Mesenteric fat pad (tissue), 1 donor: ENCODE measurements around the gene MAD2L1. TPM values are rescaled to one million over a fixed set of nuclear protein-coding genes. Genes with fewer than 3 reads are reported as not detected.
"Not testable (repeated sequence)": the region's sequence is repeated elsewhere in the genome, so short reads cannot be mapped to it uniquely, and the experiment has no call there.

Experiments used
- DNase-seq: peaks from one replicate; pipeline ENCODE4 v3.0.0-alpha.2; 2020; ENCODE audit warnings: low spot score
- long read RNA-seq: library from polyadenylated mRNA; unstranded; transcript quantifications from one replicate; pipeline ENCODE4 v2.0.0, GENCODE V29; 2020
- total RNA-seq: library from RNA; stranded (reverse); fragmentation: NEBNext Ultra II Directional; extraction: Animal tissue kit (Norgen Biotek cat#: 25700); gene quantifications from one replicate; pipeline ENCODE4 v1.2.1, GENCODE V29; 2021
- donor health status: DM: yes; HTN: yes; CAD: no.

MAD2L1 gene
- 1.5 TPM for total RNA-seq
- long read RNA-seq, full-length matches to known transcripts: 5 of 5 reads
- long read RNA-seq, partial matches to known transcripts: 0 of 5 reads
- long read RNA-seq, other reads (novel, unspliced or antisense): 0 of 5 reads

GRCh38 chr4:120066517-120067340, at the start of gene MAD2L1:
MAD2L1 (minus strand) TSS chr4:120066848; CDS start chr4:120066734, 114 bp downstream.
- peak; percentile 99 for DNase-seq

DNA sequence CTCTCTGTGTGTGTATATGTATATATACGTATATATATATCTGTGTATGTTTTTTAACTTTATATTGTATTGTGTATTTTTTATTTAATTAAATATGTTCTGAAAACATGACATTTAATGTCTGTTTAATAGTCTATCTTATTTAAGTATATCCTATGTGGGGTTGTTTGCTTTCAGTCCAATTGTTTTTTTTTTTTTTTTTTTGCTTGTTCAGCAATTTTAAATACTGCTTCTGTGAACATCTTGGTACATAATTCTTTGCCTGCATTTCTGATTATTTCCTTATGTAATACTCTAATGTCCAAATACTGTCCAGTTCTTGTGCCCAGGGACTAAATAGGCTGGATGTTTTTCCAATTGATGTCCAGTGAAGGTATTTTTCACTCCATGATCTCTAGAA, 45.1 kb upstream of the MAD2L1 start:
- no peak for DNase-seq

- no peak for DNase-seq
These were observed 42.8 kb upstream of the MAD2L1 start for GRCh38 chr4:120109406-120109805.

DNA sequence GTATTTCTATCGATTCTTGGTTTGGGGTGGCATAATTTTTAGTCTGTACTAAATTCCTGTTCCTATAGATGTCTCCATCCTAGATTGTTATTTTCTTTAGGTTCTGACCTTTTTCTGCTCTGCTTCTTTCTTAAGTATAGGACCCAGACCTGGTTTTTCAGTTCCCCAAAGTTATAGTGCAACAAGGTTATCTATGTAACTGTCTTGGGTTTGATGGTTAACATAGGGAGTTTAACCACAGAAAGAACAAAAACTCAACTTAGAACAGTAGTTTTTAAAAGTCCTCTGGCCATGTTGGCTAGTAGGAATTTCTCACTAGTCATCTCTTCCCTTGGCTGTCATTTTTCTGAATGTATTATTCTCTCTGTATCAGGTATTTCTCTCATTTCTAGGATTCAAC, 38.8 kb upstream of the MAD2L1 start:
- no peak for DNase-seq

DNA sequence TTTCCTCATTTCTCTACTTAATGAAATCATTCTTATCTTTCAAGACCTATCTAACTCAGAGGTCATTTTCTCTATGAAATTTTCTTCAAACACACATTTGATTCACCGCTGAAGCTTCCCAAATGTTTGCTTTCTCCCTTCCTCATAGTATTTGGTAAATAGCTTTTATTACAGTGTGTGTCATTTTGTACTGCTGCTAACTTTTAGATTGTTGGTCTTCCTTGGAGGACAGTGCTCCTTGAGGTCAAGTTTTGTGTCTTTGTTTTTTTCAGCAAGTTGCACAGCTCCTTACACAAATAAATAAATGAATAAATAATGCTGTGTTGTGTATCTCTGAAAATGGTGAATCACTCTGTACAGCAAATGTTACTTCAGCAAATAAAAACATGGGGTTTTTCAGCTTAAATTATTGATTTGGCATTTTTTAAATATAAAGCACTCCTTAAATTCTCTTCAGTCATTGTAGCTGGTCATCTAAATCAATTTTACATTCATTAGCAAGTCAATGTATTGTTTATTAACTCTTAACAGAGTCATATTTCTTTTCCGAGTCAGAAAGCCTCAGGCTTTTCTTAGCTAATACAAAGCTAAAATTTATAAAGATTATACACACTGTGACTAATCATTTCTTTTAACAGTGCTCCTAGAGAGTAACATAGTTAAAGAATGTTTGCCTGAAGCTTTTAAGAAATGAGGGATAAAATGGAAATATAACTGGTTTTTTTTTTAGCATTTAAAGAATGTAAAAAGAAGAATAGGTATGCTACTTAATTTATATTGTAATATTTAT, 30.1 kb upstream of the MAD2L1 start:
- DNase-seq: no peak

GRCh38 chr4:120088507-120088906, 21.9 kb upstream of the MAD2L1 start:
- no peak for DNase-seq

GRCh38 chr4:120088066-120088465, 21.4 kb upstream of the MAD2L1 start:
- DNase-seq: not testable (repeated sequence)

- no peak for DNase-seq
These were observed 19.1 kb upstream of the MAD2L1 start for GRCh38 chr4:120085705-120086104.

- no peak for DNase-seq
These were observed 17.7 kb upstream of the MAD2L1 start for GRCh38 chr4:120084327-120084726.

GRCh38 chr4:120083152-120083551, 16.5 kb upstream of the MAD2L1 start:
- DNase-seq: no peak

DNA sequence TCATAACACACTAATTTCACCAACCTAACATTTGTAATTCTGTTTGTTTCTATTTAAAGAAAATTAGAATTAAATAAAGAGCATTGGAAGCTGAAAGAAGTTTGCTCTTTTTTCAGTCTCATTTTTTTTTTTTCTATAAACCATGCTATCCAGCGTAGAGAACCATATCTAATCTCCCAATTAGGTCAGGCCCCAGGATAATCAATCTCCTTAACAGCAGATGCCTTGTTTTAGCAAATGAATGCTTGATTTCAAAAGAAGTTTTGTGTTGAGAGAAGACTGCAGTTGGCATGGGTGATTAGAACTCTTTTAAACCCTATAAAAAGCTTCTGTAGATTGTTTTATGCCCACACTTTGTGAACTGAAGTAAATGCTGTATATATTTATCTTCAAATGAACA, 15.6 kb upstream of the MAD2L1 start:
- DNase-seq: no peak

DNA sequence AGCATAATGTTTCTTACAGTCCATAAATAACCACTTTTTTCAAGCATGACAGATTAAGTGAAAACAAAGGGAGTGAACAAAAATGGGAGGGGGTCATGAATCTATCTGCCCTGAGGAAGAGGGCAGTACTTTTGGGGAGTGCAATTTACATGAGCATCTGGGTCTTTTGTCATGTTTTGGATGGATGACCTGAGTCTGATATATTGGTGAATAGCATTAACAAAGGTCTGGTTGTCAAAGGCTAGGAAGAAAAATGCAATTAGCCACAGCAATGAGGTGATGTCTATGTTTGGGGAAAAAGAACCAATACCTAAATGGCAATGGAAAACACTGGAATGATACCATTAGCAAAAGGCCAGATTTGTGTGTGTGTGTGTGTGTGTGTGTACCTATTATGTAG, 15.1 kb upstream of the MAD2L1 start:
- DNase-seq: no peak

- DNase-seq: no peak
These were observed 13.9 kb upstream of the MAD2L1 start for GRCh38 chr4:120080533-120080932.

GRCh38 chr4:120079839-120080520, 13.3 kb upstream of the MAD2L1 start:
- DNase-seq: no peak

DNA sequence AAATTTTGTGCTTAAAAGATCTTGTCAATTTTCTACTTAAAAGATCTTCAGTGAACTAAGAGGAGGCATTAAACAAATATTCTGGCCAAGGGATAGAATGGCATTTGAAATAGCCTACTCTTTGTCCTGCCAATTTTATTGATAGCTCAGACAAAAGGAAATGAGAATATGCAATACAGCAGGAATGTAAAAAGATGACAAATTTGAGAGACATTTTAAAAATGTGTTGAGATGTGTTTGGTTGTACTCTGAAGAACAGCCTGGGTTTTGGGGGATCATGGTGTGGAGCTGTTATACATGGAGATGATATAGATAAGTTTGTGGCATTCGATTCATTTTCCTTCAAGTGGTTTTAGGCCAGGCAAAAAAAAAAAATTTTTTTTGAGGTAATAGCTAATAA, 11.6 kb upstream of the MAD2L1 start:
- DNase-seq: no peak

GRCh38 chr4:120071192-120071795, 4.6 kb upstream of the MAD2L1 start:
- no peak for DNase-seq

- no peak for DNase-seq
These were observed 3.5 kb upstream of the MAD2L1 start for GRCh38 chr4:120070196-120070595.

DNA sequence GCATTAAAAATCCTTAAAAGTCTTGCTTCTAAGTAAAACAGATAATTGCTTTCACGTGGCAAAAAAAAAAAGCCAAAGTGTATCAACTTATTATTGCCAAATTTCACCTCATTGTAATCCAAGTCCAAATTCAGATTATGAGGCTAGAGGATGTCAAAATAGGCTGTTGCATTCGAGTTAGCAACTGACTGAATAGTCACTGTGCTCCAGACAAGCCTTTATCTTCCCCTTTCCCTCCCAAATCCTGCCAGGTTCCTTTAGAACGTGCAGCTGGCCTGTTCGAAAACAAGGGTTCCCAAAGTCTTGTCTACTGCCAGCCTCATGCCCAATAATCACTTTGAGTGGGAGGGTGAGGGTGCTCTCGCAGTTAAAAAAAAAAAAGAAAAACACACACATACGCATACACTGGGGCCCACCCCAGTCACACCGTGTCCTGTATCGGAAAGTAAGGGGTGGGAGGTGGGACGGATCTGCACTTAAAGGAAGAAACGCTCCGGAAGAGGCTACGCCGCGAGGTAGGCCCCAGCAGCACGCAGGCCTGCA, 603 bp downstream of the MAD2L1 start:
- no peak for DNase-seq

- DNase-seq: no peak
These were observed 1.8 kb downstream of the MAD2L1 start for GRCh38 chr4:120064887-120065286.

GRCh38 chr4:120063711-120064110, 2.9 kb downstream of the MAD2L1 start:
- not testable (repeated sequence) for DNase-seq

GRCh38 chr4:120062663-120063195, 3.9 kb downstream of the MAD2L1 start:
- DNase-seq: no peak
